ENCODE measurements around the gene SNX17.

The SNX17 gene

DNA sequence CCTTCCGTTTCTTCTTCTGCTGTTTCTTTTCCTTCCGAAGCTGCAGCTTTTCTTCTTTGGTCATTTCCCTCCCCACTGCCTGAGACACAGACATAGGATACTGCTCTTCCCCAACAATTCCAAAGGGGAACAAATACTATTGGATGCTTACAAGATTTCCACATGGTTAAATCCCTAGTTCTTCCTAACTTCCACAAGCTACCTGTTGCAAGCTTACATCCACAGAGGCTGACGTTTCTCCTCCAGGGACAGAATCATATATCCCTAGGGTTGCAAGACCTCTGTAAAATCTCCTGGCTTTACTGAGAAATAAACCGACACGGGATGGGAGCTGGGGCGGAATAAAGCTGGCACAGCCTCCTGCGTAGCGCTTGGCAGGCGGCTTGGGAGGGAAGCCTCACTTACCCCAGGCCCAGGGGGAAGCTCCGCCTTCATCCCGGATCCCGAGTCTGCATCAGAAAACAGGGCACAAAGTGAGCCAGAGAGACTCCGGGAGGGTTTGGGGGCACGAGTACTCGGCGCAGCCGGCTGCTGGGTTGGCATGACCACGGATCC is 868 bp upstream of the SNX17 start:
- peak; percentile 43 for DNase-seq

DNA sequence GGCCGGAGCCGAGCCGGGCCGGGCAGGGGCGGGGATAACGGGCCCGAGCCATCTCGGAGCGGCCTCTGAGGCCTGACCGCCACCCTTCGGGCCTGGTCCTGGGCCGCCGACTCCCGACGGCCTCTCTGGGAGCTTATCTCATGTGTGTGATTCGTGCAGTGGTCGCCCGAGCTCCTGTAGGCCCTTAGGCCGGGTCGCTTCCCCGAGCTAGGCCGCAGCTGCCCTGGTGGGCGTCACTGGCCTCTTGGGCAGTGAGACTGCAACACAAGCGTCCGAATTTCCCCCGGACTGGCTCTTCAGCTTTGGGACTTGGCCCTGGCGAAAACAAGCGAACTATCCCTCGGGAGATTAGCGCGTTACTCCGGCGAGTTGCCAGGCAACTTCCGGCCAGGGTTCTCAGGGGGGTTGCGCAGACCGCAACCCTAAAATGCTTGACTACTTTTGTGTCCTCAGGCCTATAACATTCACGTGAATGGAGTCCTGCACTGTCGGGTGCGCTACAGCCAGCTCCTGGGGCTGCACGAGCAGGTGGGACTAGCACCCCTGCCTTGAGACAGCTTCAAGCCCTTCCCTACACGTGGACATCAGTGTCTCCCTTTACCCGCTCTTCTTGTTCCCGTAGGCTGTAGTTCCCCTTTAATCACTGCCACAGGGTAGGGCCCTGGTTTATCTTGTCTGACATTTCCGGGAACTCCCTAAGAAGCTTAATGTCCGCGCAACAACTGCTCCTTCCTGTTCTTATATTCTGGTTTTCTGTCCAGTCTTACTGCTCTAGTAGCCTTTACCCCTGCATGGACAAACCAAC is 602 bp downstream of the SNX17 start:
- peak; percentile 56 for DNase-seq

DNA sequence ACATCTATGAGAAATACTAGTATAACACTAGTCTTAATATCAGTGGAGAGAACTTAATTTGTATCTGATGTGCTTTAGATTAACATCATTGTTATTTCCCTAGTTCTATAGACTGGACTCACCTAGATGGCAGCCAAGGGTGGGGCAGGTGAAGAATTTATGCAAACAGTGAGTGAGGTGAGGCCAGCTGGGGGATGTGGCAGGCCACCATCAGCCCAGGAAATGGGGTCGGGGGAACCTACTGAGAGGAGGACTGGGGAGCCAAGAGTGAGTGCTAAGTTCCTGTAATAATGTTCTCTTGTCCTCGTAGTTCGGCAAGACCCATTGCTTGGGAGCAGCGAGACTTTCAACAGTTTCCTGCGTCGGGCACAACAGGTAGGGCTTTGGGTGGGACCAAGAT is 2.5 kb downstream of the SNX17 start:
- DNase-seq, result no peak

DNA sequence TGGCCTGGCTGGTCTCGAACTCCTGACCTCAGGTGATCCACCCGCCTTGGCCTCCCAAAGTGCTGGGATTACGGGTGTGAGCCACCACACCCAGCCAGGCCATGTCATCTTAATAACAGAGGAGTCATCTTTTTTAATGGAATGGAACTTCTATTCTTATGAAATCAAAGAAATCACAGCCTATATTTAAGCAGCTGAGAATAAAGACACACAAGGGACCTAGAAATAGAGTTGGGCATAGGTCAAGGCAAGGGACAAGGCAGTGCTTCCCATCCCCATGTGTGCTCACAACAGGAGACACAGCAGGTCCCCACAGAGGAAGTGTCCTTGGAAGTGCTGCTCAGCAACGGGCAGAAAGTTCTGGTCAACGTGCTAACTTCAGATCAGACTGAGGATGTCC is 3.2 kb downstream of the SNX17 start:
- DNase-seq, result no peak

DNA sequence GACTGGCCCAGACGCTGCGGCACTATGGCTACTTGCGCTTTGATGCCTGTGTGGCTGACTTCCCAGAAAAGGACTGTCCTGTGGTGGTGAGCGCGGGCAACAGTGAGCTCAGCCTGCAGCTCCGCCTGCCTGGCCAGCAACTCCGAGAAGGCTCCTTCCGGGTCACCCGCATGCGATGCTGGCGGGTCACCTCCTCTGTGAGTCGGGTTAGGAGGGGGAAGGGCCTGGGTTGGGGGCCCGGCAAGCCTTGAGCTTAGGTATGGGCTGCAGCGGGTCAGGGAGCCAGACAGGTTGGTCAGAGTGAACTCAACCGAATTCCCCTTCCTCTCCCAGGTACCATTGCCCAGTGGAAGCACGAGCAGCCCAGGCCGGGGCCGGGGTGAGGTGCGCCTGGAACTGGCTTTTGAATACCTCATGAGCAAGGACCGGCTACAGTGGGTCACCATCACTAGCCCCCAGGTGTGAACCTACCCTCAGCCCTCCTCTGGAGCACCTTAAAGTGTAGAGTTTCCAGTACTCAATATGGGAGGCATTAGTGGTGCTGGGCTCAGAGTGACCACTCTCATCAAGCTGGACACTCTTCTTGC is 5.2 kb downstream of the SNX17 start:
- no peak for DNase-seq

DNA sequence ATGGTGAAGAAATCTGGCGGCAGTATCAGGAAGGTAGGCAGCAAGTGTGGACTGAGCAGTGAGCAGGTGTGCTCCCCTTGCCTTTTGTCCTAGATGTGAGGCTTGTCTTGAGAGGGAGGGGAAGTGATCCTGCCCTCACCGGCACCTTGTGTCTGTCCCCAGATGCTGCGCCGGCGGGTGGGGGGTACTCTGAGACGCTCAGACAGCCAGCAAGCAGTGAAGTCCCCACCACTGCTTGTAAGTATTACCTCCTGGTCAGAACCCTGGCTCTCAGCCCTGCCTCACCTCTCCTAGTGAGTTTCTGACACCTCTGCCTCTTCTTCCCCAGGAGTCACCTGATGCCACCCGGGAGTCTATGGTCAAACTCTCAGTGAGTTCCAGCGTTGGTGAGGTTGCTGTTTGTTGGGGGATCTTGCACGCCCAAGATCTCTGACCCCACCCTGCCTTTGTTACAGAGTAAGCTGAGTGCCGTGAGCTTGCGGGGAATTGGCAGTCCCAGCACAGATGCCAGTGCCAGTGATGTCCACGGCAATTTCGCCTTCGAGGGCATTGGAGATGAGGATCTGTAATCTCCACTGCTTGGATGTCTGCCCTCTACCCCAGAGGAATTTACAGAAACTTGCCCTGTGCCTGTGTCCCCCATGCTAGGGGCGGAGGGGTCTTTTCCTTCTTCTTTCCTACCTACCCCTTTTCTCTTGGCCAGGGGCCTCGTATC is 5.9 kb downstream of the SNX17 start:
- DNase-seq, result no peak

DNA sequence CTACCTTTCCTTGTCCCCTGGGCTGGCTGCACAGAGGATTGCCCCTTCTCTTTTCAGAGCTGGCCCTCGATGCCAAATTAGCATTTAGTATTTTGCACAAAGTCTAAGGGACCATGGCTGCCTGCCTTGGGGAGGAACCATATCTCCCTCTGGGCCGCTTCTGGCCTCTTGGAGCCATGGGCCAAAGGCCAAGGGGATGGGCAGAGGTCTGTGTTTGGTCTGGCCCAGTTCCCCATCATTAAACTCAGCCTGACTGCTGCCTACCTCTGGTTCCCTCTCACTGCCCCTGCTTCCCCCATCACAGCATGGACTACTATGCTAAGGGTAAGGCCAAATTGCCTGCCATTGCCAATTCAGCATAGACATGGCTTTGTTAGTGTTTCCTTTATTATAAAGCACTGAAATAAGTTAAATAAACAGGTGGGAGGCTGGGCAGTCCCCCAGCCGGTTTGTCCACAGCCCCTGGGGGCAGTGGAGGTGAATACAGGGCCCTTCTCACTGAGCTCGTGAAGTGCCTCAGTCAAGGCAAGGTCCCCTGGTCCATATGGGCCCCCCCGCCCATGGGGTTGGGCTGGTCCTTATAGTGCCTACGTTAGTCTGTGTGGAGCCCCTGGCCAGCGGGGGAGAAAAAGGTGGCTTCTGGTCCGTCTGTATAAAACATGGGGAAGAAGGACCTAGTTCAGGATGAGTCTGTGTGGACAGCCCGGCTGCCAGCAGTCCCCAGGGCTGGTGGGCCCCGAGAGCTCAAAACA is 6.6 kb downstream of the SNX17 start:
- no peak for DNase-seq

DNA sequence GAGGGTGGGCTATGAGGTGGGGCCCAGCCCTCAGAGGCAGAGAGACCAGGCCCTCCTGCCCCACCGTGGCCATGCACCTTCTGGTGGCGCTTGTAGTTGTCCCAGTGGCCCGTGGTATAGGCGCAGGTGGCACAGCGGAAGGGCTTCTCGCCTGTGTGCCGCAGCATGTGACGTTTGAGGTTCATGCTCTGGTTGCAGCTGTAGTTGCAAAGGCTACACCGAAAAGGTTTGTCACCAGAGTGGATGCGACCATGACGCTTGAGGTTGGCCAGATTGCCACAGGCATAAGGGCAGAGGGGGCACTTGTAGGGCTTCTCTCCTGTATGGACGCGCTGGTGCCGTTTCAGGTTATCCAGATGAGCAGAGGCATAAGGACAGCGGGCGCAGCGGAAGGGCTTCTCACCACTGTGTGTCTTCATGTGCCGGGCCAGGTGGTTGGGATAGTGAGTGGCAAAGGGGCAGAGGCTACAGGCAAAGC is 7.2 kb downstream of the SNX17 start:
- no peak for DNase-seq

DNA sequence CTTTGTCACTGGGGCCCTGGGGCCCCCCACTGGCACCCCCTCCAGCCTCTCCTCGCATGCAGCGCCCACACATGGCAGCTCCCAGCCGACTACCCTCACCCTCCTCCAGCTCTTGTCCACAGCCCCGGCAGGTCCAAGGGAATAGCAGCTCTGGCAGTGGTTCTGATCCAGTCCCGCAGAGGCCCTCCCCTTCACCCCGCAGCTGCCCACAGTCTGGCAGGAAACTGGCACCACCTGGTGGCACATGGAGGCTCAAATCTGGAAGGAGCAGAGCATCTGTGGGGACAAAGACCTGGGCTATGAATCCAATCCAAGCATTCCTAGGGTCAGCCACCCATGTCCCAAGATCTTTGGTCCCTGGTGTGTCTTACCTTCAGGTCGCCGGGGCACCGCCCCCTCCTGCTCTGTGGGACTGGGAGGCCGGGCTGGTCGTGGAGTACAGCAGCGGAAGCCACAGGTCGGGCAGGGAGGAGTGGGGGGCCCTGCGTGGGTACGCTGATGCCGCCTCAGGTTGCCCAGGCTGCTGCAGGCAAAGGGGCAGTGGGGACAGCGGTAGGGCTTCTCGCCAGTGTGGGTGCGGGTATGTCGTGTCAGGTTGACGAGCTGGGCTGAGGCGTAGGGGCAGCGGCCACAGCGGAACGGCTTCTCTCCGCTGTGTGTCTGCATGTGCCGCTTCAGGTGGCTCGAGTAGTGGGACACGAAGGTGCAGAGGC is 7.8 kb downstream of the SNX17 start:
- peak; percentile 11 for DNase-seq

DNA sequence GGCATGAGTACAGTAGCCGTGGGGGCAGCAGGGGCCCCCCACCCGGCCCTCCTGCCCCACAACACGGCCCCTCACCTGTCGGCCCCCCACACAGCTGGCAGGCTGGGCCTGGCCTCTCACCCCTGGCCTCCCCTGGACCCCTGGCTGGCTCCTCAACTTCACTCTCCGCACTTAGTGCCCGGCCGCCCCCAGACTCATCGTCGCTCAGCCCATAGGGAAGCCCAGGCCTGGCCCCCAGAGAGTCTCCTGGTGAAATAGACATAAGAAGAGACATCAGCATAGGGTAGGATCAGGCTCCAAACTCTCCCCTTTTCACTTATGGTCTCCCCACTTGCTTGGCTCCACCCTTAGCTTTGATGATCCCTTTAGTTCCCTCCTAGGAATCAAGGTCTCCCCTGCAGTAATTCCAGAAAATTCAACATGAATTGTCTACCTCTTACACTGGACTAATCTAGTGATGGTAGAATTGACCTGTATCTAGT is 8.4 kb downstream of the SNX17 start:
- no peak for DNase-seq

DNA sequence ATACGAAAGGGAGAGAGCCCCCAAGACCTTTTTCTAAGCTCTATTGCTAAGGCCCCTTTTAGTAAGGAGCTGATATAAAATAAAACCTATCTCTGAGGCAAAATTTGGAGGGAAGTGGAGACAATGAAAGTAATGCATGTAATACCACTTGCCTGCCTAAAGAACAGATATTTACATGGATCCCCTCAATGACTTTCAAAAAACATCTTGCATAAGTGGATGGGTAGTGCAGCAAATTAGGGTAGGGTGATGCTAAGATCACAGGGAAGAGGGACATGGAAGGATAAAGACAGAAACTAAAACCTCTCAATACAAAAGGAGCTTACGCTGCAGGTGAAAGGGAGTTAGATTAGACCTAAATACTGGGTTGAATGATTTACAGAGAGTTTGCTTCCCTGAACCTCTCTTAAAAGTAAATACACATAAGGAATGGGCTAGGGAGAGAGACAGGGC is 9.0 kb downstream of the SNX17 start:
- no peak for DNase-seq

DNA sequence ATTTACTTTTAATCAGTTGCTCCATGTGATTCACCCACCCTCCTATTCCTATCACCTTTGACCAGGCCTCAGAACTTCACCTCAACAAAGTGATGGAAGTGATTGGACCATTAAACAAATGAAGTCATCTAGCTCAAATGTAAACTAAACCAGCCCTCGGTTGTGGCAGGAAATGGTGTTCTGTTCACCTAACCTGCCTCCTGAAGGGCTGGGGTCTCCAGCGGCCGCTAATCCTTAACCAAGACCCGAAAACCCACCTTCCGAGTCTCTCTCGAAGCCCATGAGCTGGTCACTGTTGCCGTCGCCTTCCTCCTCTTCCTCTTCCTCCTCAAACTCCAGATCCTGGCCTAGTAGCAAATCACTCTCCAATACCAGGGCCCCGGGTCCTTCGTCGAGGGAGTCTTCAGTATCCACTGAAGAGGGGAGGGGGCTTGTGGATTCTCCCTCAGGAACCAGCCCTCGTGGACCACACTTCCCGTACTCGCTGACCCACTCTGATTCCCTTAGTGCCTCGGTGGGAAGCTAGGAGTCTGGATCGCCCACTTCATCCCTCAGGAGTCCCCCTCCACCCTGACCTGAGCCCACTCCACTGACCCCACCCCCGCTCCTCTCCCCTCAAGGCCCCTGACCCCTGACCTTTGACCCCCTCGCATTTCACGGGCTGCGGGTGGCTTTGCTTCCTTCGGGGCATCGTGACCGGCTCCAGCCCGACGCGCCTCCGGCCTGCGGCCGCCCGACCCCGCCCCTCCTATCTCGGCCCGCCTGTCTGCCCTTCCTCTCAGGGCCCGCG is 9.6 kb downstream of the SNX17 start:
- peak; percentile 14 for DNase-seq

DNA sequence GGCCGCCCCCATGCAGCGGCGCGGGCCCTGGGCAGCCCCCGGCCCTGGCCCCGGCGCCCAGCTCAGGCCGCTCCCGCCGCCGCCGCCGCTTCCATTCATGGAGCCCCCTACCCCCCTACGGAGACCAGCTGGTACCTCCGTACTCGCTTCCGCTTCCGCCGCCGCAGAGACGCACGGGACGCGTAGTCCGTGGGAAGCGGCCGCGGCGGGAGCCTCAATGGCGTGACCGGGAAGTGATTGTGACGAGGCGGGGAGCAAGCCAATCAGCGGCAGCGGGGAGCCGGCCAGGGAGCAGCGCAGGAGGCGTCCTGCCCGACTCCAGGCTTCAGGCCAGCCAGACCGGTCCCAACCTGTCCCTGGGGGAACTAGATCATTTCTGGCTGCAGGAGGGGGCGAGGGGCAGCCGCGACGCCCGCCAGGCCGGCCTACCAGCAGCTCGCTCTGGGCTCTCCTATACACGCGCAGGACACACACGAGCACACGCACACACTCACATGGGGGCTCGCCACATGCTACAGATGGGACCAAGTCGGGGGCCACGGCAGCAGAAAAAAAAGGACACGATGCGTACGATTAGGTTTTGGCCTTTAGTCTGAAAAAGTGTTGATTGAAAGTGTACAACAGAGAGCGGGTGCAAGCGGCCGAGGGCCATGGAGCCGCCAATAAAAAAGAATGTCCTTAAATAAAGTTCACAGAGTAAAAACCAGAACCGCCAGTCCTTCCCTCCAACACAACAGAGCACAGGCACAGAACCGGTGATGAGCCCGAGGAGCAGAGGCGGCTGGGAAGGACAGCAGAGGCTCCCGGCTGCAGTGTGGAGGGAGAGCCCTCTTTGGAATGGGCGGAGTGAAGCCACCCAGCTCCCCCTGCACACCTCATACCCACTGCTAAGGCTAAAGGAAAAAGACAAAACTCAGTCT is 10.5 kb downstream of the SNX17 start, which contains the start of gene ZNF513:
ZNF513 (minus strand) TSS at position 109 of the 920 bp plus-strand sequence. CDS start 208 bp downstream, outside the sequence.
- DNase-seq, result peak; percentile 96

DNA sequence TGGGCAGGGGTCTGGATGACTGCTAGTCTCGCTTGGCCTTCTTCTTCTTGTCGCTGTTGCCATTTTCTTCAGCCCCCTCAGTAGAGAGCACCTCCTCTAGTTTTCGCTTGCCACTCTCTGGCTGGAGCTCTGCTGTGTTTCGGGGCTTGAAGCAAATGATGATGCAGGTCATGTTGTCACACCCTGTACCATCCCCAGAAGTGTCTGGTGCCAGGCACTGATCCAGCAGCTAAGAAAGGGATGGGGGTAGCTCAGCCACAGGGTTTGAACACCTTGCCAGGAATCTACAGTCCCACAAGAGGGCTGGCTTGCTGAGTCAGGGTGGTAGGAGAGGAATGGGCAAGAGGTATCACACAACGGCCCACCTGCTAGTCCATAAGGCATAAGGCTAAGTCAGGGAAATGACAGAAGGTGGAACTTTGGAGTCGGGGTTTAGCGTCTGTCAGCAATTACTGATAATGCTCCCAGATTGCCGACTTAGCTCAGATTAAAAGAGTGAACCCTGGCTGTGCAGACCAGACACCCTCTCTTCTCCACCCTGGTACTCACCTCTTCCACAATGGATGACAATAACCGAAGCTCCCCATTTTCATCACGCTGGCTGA is 11.3 kb downstream of the SNX17 start:
- DNase-seq, result no peak

DNA sequence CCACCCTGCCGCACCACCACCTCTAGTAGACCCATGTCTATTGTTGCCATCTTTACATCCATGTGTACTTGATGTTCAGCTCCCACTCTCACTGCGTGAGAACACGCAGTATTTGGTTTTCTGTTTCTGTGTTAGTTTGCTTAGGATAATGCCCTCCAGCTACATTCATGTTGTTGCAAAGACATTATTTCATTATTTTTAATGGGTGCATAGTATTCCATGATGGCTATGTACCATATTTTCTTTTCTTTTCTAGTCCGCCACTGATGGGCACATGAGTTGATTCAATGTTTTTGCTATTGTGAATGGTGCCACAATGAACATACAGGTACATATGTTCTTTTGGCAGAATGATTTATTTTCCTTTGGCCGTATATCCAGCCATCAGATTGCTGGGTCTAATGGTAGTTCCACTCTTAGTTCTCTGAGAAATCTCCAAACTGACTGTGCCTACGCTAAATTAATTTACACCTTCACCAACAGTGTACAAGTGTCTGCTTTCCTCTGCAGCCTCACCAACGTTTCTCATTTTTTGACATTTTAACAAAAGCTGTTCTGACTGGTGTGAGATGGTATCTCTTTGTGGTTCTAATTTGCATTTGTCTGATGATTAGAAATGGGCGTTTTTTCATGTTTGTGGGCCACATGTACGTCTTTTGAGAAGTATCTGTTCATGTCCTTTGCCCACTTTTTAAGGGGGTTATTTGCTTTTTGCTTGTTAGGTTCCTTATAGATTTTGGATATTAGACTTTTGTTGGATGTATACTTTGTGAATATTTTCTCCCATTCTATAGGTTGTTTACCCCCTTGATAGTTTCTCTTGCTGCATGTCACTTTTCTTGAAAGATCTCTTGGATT is 20.6 kb downstream of the SNX17 start:
- no peak for DNase-seq

DNA sequence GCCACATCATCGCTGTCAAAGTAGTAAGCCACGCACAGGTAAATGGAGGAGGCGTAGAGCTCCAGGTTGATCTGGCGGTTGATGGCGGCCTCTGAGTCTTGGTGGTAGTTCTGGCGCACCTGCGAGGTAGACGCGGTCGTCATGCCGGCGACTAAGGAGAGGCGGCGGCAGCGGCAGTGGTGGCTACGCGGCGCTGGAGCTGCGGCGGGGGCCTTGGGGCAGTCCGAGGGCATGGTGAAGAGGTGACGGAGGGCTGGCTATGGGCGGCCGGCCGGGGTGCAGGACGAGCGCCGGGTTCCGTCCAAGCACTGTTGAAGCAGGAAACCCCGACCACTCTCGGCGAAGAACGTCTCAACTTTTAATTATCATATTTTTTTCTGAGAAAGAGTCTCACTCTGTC is 22.8 kb downstream of the SNX17 start:
- no peak for DNase-seq

DNA sequence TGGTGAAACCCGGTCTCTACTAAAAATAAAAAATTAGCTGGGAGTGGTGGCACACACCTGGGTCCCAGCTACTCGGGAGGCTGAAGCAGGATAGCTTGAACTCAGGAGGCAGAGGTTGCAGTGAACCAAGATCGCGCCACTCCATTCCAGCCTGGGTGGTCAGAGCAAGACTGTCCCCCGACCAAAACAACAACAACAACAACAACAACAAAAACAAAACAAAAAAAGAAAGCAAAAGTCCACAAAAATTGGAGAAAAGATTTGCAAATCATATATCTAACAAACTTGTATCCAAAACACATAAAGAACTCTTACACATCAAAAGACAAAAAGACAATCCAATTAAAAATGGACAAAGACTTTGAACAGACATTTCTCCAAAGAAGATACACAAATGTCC is 28.5 kb downstream of the SNX17 start:
- no peak for DNase-seq

Data from fibroblast of skin of scalp (primary cell).